Erythroblast (primary cell): ENCODE data around the gene SPATA16.

Experiments
- GATA1 ChIP-seq: IDR thresholded peaks from 2 replicates; pipeline ENCODE4 v1.6.1; 2011; ENCODE audit warnings: low read depth, mild to moderate bottlenecking, control low read depth, low read length, moderate library complexity
- POLR2A ChIP-seq: IDR thresholded peaks from 2 replicates; pipeline ENCODE4 v1.6.1; 2011; ENCODE audit warnings: mild to moderate bottlenecking, low read length

DNA sequence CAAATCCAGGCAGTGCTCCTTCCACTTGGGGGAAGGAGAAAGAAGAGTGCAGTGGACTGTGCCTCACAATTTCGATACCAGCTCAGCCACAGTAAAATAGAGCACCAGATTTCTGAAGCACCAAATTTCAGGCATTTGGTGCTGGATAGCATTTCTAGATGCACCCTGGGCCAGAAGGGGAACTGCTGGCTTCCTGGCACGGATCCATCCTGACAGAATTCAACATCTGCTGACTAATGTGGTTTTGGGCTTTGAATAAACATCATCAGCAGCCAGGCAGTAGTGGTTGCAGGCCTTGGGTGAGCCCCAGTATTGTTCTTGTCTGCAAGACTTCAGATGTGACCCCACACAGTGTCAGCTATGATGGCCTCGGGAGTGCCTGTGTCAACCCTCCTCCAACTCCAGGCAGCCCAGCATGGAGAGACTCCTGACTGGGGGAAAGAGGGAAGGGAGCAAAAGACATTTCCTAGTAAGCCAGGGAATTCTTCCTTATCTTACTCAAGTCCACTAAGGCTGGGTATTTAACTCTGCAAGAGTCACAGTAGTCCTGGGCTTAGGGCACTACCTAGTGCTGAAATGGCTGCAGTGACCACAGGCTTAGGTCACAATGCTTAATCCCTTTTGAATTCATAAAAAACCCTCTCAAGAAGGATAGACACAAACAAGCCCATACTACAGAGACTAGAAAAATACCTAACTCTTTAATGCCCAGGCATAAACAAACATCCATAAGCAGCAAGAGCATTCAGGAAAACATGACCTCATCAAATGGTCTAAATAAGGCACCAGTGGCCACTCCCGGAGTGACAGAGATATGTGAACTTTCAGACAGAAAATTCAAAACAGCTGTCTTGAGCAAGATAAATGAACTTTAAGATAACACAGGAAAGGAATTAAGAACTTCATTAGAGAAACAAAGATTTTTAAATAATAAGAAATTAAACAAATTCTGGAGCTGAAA, 74.7 kb downstream of the SPATA16 start:
- TF ChIP-seq POLR2A (no peak), GATA1 (no peak)
